Lower lobe of right lung (tissue), 2 donors: ENCODE measurements around the gene PPM1D. TPM values are rescaled to one million over a fixed set of nuclear protein-coding genes. Genes with fewer than 3 reads are reported as not detected.

Source experiments
- ATAC-seq, 2 donors: fragments of 200-7000 bp; cut with Tn5 transposase; one replicate each; pipeline ENCODE4 v1.9.1; 2020 to 2022; ENCODE audit warnings: mild to moderate bottlenecking in 2 of 2, moderate library complexity in 2 of 2
- DNase-seq: peaks from one replicate; pipeline ENCODE4 v3.0.0-alpha.2; 2020
- H3K27ac ChIP-seq: fragments of 200-600 bp; one replicate; pipeline ENCODE4 v1.8.0; 2022
- H3K27me3 ChIP-seq: fragments of 200-600 bp; one replicate; pipeline ENCODE4 v1.8.0; 2022; ENCODE audit warnings: low read depth
- H3K36me3 ChIP-seq: fragments of 200-600 bp; one replicate; pipeline ENCODE4 v1.8.0; 2022; ENCODE audit warnings: mild to moderate bottlenecking
- H3K4me1 ChIP-seq: fragments of 200-600 bp; one replicate; pipeline ENCODE4 v1.8.0; 2022
- H3K4me3 ChIP-seq: fragments of 200-600 bp; one replicate; pipeline ENCODE4 v1.8.0; 2022; ENCODE audit warnings: mild to moderate bottlenecking
- H3K9me3 ChIP-seq: fragments of 200-600 bp; one replicate; pipeline ENCODE4 v1.8.0; 2022
- CTCF ChIP-seq: fragments of 200-600 bp; IDR thresholded peaks from one replicate; pipeline ENCODE4 v1.8.0; 2022; ENCODE audit warnings: antibody characterized with exemption, mild to moderate bottlenecking
- intact Hi-C: fragments of 100-400 bp; cut with DNase I; formaldehyde crosslinking; loops from one replicate; pipeline ENCODE4 v1.11.0; 2022
- total RNA-seq: library from RNA; stranded (reverse); fragmentation: NEBNext Ultra II Directional; extraction: Animal tissue kit (Norgen Biotek cat#: 25700); gene quantifications from one replicate; pipeline ENCODE4 v1.2.1, GENCODE V29; 2021
- donor health status: DM: no; HTN: yes; CAD: no; lungs with severe emphysema.

PPM1D gene
- total RNA-seq, 1 donor from 2014 or later, result 21.3 TPM

GRCh38 chr17:60559995-60560859 is 39.8 kb upstream of the PPM1D start:
- TF ChIP-seq CTCF, result no peak
- Histone ChIP-seq H3K4me1 (no peaks in the 10 kb centered on the region), H3K27ac (no peak overlapping the region), H3K27me3 (no peaks in the 10 kb centered on the region), H3K9me3 (no peaks in the 10 kb centered on the region), H3K36me3 (no peaks in the 10 kb centered on the region), H3K4me3 (no peak overlapping the region)
- ATAC-seq, result peak; percentile 61 to 77
- intact Hi-C loops, result no loop called here
- peak; percentile 56 for DNase-seq

DNA sequence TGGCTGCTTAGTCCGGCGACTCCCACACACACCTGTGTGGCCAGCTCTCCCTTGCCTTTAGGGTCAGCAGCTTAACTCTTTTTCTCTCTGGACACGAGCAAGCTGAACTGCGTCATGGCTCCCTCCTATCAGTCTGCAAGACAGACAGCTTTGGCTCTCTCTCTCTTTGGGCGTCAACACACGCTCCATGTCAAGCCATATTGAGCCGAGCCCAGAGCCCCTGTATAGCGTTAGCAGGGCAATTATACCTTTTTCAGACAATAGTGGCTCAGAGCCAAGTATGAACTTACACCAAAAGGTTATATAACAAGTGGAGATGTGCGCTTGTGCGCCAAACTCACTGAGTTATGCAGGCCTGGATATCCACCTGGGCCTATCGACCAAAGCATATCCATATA is 39.1 kb upstream of the PPM1D start:
- TF ChIP-seq CTCF, result no peak
- DNase-seq (no peak), ATAC-seq (no peak)
- Histone ChIP-seq H3K4me1 (no peaks in the 10 kb centered on the region), H3K27me3 (no peaks in the 10 kb centered on the region), H3K36me3 (no peaks in the 10 kb centered on the region), H3K4me3 (no peak overlapping the region), H3K27ac (no peak overlapping the region), H3K9me3 (no peaks in the 10 kb centered on the region)
- intact Hi-C loops, result no loop called here

GRCh38 chr17:60562421-60562820 is 37.6 kb upstream of the PPM1D start:
- Histone ChIP-seq H3K36me3 (no peaks in the 10 kb centered on the region), H3K27ac (no peak overlapping the region), H3K4me3 (no peak overlapping the region), H3K9me3 (no peaks in the 10 kb centered on the region), H3K4me1 (no peaks in the 10 kb centered on the region), H3K27me3 (no peaks in the 10 kb centered on the region)
- ATAC-seq (no peak), DNase-seq (no peak)
- intact Hi-C loops, result no loop called here
- no peak for TF ChIP-seq CTCF

DNA sequence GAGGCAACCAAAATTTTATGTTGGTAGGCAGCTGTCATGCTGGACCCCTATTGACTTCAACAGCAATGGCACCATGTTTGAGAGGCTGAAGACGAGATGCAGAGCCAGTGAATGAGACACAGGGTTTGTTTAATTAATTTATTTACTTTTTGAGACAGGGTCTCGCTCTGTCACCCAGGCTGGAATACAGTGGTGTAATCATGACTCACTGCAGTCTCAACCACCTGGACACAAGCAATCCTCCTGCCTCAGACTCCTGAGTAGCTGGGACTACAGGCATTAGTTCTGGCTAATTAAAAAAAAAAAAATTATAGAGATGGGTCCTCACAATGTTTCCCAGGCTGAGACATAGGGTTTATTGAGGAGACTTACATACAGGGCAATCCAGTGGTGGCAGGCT is 36.2 kb upstream of the PPM1D start:
- Histone ChIP-seq H3K27ac (no peak overlapping the region), H3K4me3 (no peak overlapping the region), H3K9me3 (no peaks in the 10 kb centered on the region), H3K27me3 (no peaks in the 10 kb centered on the region), H3K4me1 (no peaks in the 10 kb centered on the region), H3K36me3 (no peaks in the 10 kb centered on the region)
- intact Hi-C loops, result no loop called here
- no peak for DNase-seq
- no peak for ATAC-seq
- TF ChIP-seq CTCF, result no peak

DNA sequence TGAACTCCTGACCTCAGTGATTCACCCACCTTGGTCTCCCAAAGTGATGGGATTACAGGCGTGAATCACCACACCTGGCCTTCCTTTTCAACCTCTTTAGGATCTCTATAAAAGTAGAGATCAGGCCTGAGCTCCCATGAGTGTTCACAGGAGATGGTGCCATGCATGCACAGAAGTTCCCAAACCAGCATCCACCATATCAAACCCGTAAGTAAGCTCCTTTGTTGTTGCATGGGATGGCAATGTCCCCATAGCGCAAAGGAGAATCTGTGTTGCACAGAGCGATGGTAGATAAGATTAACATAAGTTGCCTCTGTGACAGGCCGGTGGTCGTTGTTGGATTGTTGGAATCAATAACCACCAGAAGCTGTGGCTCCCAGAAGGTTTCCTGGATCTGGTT is 34.8 kb upstream of the PPM1D start:
- Histone ChIP-seq H3K4me3 (no peak overlapping the region), H3K9me3 (no peaks in the 10 kb centered on the region), H3K27ac (no peak overlapping the region), H3K36me3 (no peaks in the 10 kb centered on the region), H3K27me3 (no peaks in the 10 kb centered on the region), H3K4me1 (peaks cover 11% of the 10 kb centered on the region)
- intact Hi-C loops, result no loop called here
- ATAC-seq (no peak), DNase-seq (no peak)
- TF ChIP-seq CTCF, result no peak
